ENCODE measurements around the gene ERP44.

DNA sequence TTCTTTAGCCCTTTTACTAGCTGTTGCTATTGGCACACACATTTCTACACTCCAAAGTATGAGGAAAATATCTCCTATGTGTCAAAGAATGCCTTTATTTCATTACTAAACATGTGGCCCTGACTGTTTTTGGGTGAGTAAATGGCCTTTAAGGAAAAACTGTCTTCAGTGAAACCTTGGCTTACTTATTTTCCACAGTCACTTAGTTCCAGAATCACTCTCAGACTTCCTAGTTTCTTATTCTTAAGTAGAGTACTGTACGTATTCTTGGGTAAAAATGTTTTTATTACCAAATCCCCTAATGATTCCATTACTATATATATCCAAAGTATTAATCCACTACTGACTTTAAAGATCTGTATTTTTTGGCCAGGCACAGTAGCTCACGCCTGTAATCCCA is 27.5 kb downstream of the ERP44 start:
- TF ChIP-seq, protein P1, sequence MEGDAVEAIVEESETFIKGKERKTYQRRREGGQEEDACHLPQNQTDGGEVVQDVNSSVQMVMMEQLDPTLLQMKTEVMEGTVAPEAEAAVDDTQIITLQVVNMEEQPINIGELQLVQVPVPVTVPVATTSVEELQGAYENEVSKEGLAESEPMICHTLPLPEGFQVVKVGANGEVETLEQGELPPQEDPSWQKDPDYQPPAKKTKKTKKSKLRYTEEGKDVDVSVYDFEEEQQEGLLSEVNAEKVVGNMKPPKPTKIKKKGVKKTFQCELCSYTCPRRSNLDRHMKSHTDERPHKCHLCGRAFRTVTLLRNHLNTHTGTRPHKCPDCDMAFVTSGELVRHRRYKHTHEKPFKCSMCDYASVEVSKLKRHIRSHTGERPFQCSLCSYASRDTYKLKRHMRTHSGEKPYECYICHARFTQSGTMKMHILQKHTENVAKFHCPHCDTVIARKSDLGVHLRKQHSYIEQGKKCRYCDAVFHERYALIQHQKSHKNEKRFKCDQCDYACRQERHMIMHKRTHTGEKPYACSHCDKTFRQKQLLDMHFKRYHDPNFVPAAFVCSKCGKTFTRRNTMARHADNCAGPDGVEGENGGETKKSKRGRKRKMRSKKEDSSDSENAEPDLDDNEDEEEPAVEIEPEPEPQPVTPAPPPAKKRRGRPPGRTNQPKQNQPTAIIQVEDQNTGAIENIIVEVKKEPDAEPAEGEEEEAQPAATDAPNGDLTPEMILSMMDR (IDR thresholded peaks at IDR 0.05; ENCODE audit: extremely low read depth in 1 of 2, insufficient read depth in 1 of 2, low read depth in 1 of 2, low read length in 2 of 2): no peak
- TF ChIP-seq EZH2 (IDR thresholded peaks at IDR 0.05; ENCODE audit: borderline replicate concordance, low read depth, low read length, severe bottlenecking): no peak
- no peak for TF ChIP-seq JUN (IDR thresholded peaks at IDR 0.05; ENCODE audit: borderline replicate concordance, insufficient read depth, insufficient read length, low read depth)
- TF ChIP-seq, protein P2, sequence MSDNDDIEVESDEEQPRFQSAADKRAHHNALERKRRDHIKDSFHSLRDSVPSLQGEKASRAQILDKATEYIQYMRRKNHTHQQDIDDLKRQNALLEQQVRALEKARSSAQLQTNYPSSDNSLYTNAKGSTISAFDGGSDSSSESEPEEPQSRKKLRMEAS (IDR thresholded peaks at IDR 0.05; ENCODE audit: insufficient read depth, insufficient read length): no peak
- no peak for TF ChIP-seq POLR2A (IDR thresholded peaks at IDR 0.05; ENCODE audit: low read depth, low read length)
- no peak for TF ChIP-seq POLR2AphosphoS5 (IDR thresholded peaks at IDR 0.05; ENCODE audit: insufficient read depth, low read depth, low read length)
- TF ChIP-seq GATA2 (IDR thresholded peaks at IDR 0.05; ENCODE audit: insufficient read depth, insufficient read length, low read depth, low read length): no peak
- no peak for TF ChIP-seq FOS (IDR thresholded peaks at IDR 0.05; ENCODE audit: borderline replicate concordance, insufficient read depth, low read length)
- TF ChIP-seq MYC (IDR thresholded peaks at IDR 0.05; ENCODE audit: low read depth, low read length): no peak

All from endothelial cell of umbilical vein (primary cell).